Mesenchymal stem cell (in vitro differentiated cells and primary cell): ENCODE measurements around the gene UPF2.
"Not testable (repeated sequence)": the region's sequence is repeated elsewhere in the genome, so short reads cannot be mapped to it uniquely, and the experiment has no call there.

Experiments
- DNase-seq: peaks from one replicate; pipeline ENCODE4 v3.0.0-alpha.2; 2013
- H2AFZ ChIP-seq: one replicate; pipeline ENCODE4 v1.6.1; 2013; ENCODE audit warnings: low read depth, mild to moderate bottlenecking, control low read depth, inconsistent platforms, low read length, moderate library complexity
- H2AK5ac ChIP-seq: 2 replicates; pipeline ENCODE4 v1.6.1; 2013; ENCODE audit warnings: low read length, moderate library complexity, mild to moderate bottlenecking, inconsistent platforms; ENCODE audit not compliant: severe bottlenecking
- H2BK120ac ChIP-seq: one replicate; pipeline ENCODE4 v1.6.1; 2013; ENCODE audit warnings: low read depth, mild to moderate bottlenecking, inconsistent platforms, low read length, moderate library complexity
- H2BK12ac ChIP-seq, 2 experiments: one replicate each; pipeline ENCODE4 v1.6.1; 2013; ENCODE audit warnings: inconsistent platforms in 2 of 2, low read length in 2 of 2, mild to moderate bottlenecking in 2 of 2, moderate library complexity in 2 of 2, control low read depth in 1 of 2
- H2BK15ac ChIP-seq: one replicate; pipeline ENCODE4 v1.6.1; 2013; ENCODE audit warnings: mild to moderate bottlenecking, low read depth, inconsistent platforms; ENCODE audit not compliant: poor library complexity, severe bottlenecking
- H2BK5ac ChIP-seq: 2 replicates; pipeline ENCODE4 v1.6.1; 2013; ENCODE audit warnings: low read depth, mild to moderate bottlenecking, low read length, control low read depth, inconsistent platforms; ENCODE audit not compliant: poor library complexity, severe bottlenecking
- H3K14ac ChIP-seq, 2 experiments: one replicate each; pipeline ENCODE4 v1.6.1; 2013; ENCODE audit warnings: inconsistent platforms in 2 of 2, low read length in 2 of 2, control low read depth in 1 of 2, mild to moderate bottlenecking in 1 of 2, moderate library complexity in 1 of 2
- H3K18ac ChIP-seq, 2 experiments: one replicate each; pipeline ENCODE4 v1.6.1; 2013; ENCODE audit warnings: inconsistent platforms in 2 of 2, low read length in 2 of 2, control low read depth in 1 of 2, low read depth in 1 of 2, mild to moderate bottlenecking in 1 of 2
- H3K23ac ChIP-seq, 2 experiments: one replicate each; pipeline ENCODE4 v1.6.1; 2013; ENCODE audit warnings: inconsistent platforms in 2 of 2, low read length in 2 of 2, mild to moderate bottlenecking in 2 of 2, moderate library complexity in 2 of 2, control low read depth in 1 of 2
- H3K27ac ChIP-seq: 2 replicates; pipeline ENCODE4 v1.5.1; 2013; ENCODE audit warnings: mild to moderate bottlenecking, moderate library complexity, low read length, control low read depth, inconsistent platforms; ENCODE audit not compliant: poor library complexity, severe bottlenecking
- H3K27me3 ChIP-seq, 2 experiments: 2 replicates each; pipeline versions ENCODE4 v1.6.1 to v1.7.0; 2013; ENCODE audit warnings: low read length in 2 of 2, mild to moderate bottlenecking in 2 of 2, moderate library complexity in 2 of 2, control low read depth in 1 of 2, inconsistent platforms in 1 of 2; ENCODE audit not compliant: control insufficient read depth in 1 of 2, insufficient read depth in 1 of 2
- H3K36me3 ChIP-seq, 2 experiments: 2 replicates each; pipeline versions ENCODE4 v1.6.1 to v1.7.0; 2013; ENCODE audit warnings: low read length in 2 of 2, control low read depth in 1 of 2, inconsistent platforms in 1 of 2, low read depth in 1 of 2, mild to moderate bottlenecking in 1 of 2; ENCODE audit not compliant: insufficient read depth in 2 of 2, control insufficient read depth in 1 of 2
- H3K4ac ChIP-seq, 2 experiments: one replicate each; pipeline ENCODE4 v1.6.1; 2013; ENCODE audit warnings: inconsistent platforms in 2 of 2, low read length in 2 of 2, mild to moderate bottlenecking in 2 of 2, moderate library complexity in 2 of 2, control low read depth in 1 of 2, low read depth in 1 of 2
- H3K4me1 ChIP-seq: 2 replicates; pipeline ENCODE4 v1.6.1; 2013; ENCODE audit warnings: low read depth, low read length, control low read depth; ENCODE audit not compliant: control insufficient read depth, insufficient read depth
- H3K4me2 ChIP-seq: 2 replicates; pipeline ENCODE4 v1.6.1; 2013; ENCODE audit warnings: low read length, mild to moderate bottlenecking, inconsistent platforms; ENCODE audit not compliant: poor library complexity, severe bottlenecking
- H3K4me3 ChIP-seq, 2 experiments: 2 replicates each; pipeline versions ENCODE4 v1.5.1 to v1.7.0; 2013; ENCODE audit warnings: low read length in 2 of 2, mild to moderate bottlenecking in 2 of 2, control low read depth in 1 of 2, low read depth in 1 of 2; ENCODE audit not compliant: insufficient read depth in 1 of 2
- H3K79me1 ChIP-seq: replicated peaks from 2 replicates; pipeline ENCODE4 v1.6.1; 2013; ENCODE audit warnings: mild to moderate bottlenecking, control low read depth, low read length, inconsistent platforms; ENCODE audit not compliant: poor library complexity, severe bottlenecking
- H3K9ac ChIP-seq: 2 replicates; pipeline ENCODE4 v1.7.0; 2013; ENCODE audit warnings: mild to moderate bottlenecking, low read length, moderate library complexity
- H3K9me3 ChIP-seq: 2 replicates; pipeline ENCODE4 v1.7.0; 2013; ENCODE audit warnings: mild to moderate bottlenecking, low read length; ENCODE audit not compliant: control insufficient read depth
- H4K8ac ChIP-seq: one replicate; pipeline ENCODE4 v1.6.1; 2013; ENCODE audit warnings: inconsistent platforms, mild to moderate bottlenecking, low read length, moderate library complexity
- H4K91ac ChIP-seq: one replicate; pipeline ENCODE4 v1.6.1; 2013; ENCODE audit warnings: mild to moderate bottlenecking, low read length, inconsistent platforms
- WGBS: methylation state at CpG from one replicate; pipeline ENCODE4 v1.1.7; 2013; ENCODE audit warnings: mixed read lengths; 5-methylcytosine and 5-hydroxymethylcytosine counted together

UPF2 gene

DNA sequence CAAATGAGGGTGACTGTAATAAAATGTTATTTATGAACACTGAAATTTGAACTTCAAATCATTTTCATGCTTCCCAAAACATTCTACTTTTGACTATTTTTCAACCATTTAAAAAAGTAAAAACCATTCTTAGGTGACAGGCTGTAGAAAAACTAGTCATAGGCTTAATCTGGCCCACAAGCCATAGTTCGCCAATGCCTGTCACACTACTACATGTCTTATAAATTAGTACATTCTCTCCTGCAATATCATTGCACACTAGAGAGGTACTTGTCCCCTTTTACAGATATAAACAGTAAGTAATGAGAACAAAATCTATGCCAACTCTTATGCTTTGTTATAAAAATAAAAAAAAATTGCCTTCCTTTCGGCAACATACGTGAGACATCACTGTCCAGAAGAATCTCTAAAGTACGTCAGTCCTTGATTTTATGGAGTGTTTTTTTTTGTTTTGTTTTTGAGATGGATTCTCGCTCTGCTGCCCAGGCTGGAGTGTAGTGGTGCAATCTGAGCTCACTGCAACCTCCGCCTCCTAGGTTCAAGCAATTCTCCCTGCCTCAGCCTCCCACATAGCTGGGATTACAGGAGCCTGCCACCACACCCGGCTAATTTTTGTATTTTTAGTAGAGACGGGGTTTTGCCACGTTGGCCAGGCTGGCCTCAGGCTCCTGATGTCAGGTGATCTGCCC lies 23.2 kb downstream of the UPF2 start:
- Histone ChIP-seq H3K4me2 (no peak overlapping the region), H3K18ac (no peak overlapping the region), H3K14ac (no peak overlapping the region), H3K9me3 (no peaks in the 10 kb centered on the region), H2AFZ (no peak overlapping the region), H2BK120ac (no peak overlapping the region), H3K4ac (no peak overlapping the region), H3K23ac (no peak overlapping the region), H4K91ac (no peak overlapping the region), H3K4me3 (no peak overlapping the region), H2BK5ac (no peak overlapping the region), H3K27me3 (no peaks in the 10 kb centered on the region), H3K4me1 (peaks cover 6% of the 10 kb centered on the region), H3K79me1 (peaks cover 12% of the 10 kb centered on the region), H2BK15ac (no peak overlapping the region), H4K8ac (no peak overlapping the region), H3K27ac (no peak overlapping the region), H2BK12ac (no peak overlapping the region), H2AK5ac (no peak overlapping the region), H3K9ac (peak overlapping the region; percentile 18), H3K36me3 (peaks cover 0 to 15% of the 10 kb centered on the region in 2 experiments)
- peak; percentile 15 for DNase-seq
- 96% methylated on average over 7 of the region's 9 CpGs for WGBS

DNA sequence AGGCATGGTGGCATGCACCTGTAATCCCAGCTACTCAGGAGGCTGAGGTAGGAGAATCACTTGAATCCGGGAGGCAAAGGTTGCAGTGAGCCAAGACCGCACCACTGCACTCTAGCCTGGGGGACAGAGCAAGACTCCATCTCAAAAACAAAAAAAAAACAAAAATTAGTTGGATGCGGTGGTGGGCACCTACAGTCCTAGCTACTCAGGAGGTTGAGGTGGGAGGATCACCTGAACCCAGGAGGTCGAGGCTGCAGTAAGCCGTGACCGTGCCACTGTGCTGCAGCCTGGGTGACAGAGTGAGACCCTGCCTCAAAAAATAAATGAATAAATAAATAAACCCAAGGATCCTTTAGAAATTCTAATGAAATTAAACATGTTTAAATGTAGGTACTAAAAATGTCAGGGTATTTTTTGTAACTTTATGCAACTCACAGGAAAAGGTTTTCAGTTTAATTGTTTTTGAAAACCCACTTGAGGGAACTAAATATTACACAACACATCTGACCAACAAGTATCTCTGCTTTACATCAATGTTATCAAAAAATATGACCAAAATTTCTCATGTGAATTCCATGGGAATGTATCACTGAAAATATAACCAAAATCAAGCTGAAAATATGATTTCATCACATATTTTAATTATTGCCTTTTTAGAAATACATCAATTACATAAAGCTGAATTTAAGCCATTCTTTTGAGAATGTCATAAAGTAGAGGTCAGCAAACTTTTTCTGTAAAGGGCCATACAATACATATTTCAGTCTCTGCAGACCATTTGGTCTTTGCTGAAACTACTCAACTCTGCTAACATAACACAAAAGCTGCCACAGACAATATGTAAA lies 23.9 kb downstream of the UPF2 start:
- Histone ChIP-seq H3K18ac (no peak overlapping the region), H4K91ac (no peak overlapping the region), H3K4me2 (no peak overlapping the region), H3K27ac (no peak overlapping the region), H2BK120ac (no peak overlapping the region), H3K79me1 (peaks cover 11% of the 10 kb centered on the region), H3K4me3 (no peak overlapping the region), H2AFZ (no peak overlapping the region), H2AK5ac (no peak overlapping the region), H3K27me3 (no peaks in the 10 kb centered on the region), H3K4me1 (peaks cover 6% of the 10 kb centered on the region), H3K9ac (no peak overlapping the region), H3K9me3 (no peaks in the 10 kb centered on the region), H3K23ac (no peak overlapping the region), H2BK5ac (no peak overlapping the region), H2BK15ac (no peak overlapping the region), H2BK12ac (no peak overlapping the region), H3K14ac (no peak overlapping the region), H3K4ac (no peak overlapping the region), H3K36me3 (peaks cover 0 to 18% of the 10 kb centered on the region in 2 experiments), H4K8ac (no peak overlapping the region)
- peak; percentile 22 for DNase-seq
- whole genome bisulfite sequencing, result 95% methylated on average over 2 of the region's 6 CpGs

DNA sequence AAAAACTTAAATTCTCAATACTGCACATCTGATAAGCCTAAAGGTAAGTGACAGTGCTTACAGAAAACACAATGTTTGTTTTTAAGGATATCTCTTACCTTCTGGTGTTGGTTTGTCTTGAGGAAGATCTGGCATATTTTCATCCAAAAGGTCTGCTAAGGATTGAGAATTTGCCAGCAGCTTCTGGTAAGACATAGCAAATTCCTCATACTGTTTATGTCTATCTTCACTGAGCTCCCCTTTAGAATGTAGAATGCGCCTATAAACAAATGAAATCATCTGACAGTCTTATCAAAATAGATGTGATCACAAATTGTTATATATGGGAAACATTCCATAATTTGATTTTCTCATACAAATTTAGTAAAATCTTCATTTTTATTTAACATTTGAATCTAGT lies 28.7 kb downstream of the UPF2 start:
- H3K9ac ChIP-seq, result no peak overlapping the region
- DNase-seq, result no peak
- WGBS, result no CpG with 5 or more reads among the region's 1 CpG
- no peaks in the 10 kb centered on the region for H3K27me3 ChIP-seq
- H3K4me2 ChIP-seq, result no peak overlapping the region
- no peak overlapping the region for H2BK12ac ChIP-seq
- no peak overlapping the region for H3K27ac ChIP-seq
- no peak overlapping the region for H3K23ac ChIP-seq
- no peak overlapping the region for H2BK5ac ChIP-seq
- no peak overlapping the region for H3K18ac ChIP-seq
- H3K4ac ChIP-seq, result no peak overlapping the region
- H2BK15ac ChIP-seq, result no peak overlapping the region
- H3K36me3 ChIP-seq, result peaks cover 20 to 34% of the 10 kb centered on the region in 2 experiments
- no peaks in the 10 kb centered on the region for H3K4me1 ChIP-seq
- H2BK120ac ChIP-seq, result no peak overlapping the region
- H3K9me3 ChIP-seq, result peaks cover 22% of the 10 kb centered on the region
- H4K91ac ChIP-seq, result no peak overlapping the region
- H3K14ac ChIP-seq, result no peak overlapping the region
- H3K79me1 ChIP-seq, result peaks cover 14% of the 10 kb centered on the region
- H2AFZ ChIP-seq, result no peak overlapping the region
- H2AK5ac ChIP-seq, result no peak overlapping the region
- H4K8ac ChIP-seq, result no peak overlapping the region
- H3K4me3 ChIP-seq, result no peak overlapping the region

DNA sequence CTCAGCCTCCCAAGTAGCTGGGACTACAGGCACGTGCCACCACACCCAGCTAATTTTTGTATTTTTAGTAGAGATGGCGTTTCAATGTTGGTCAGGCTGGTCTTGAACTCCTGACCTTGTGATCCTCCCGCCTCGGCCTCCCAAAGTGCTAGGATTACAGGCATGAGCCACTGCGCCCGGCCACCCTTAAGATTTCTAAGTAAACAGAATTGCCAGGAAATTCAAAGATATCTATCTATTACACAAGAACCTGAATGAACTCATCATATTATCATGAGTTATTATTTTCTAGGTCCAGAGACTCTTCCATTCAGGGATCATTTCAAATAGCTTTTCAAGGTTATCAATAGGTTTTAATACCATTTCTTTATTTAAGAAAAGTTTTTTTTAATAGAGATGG lies 29.2 kb downstream of the UPF2 start:
- H4K8ac ChIP-seq, H2BK15ac ChIP-seq, H3K27ac ChIP-seq, H3K23ac ChIP-seq, H2AFZ ChIP-seq, H3K14ac ChIP-seq, H2BK5ac ChIP-seq, H3K4me1 ChIP-seq, H4K91ac ChIP-seq, H2BK12ac ChIP-seq, H3K4ac ChIP-seq, H2BK120ac ChIP-seq, H3K4me2 ChIP-seq, DNase-seq, H3K9ac ChIP-seq, H3K27me3 ChIP-seq, H3K4me3 ChIP-seq, H2AK5ac ChIP-seq, H3K18ac ChIP-seq: not testable (repeated sequence)
- H3K79me1 ChIP-seq, result peaks cover 13% of the 10 kb centered on the region
- H3K36me3 ChIP-seq, result peaks cover 20 to 38% of the 10 kb centered on the region in 2 experiments
- WGBS, result 100% methylated on average over 3 of the region's 6 CpGs
- peaks cover 22% of the 10 kb centered on the region for H3K9me3 ChIP-seq
